ENCODE data around the gene SMIM7. TPM values are rescaled to one million over a fixed set of nuclear protein-coding genes. Genes with fewer than 3 reads are reported as not detected.
"Not testable (repeated sequence)": the region's sequence is repeated elsewhere in the genome, so short reads cannot be mapped to it uniquely, and the experiment has no call there.

SMIM7 gene
- total and polyA plus RNA-seq, 5 donors from 2014 or later, result 61.5 to 73.1 (median 66.8) TPM

GRCh38 chr19:16679811-16680210 lies 19.9 kb upstream of the SMIM7 start:
- Mint-ChIP-seq H3K4me3 (no peak overlapping the region), H3K27me3 (peaks cover 8% of the 10 kb centered on the region), H3K36me3 (peaks cover 11% of the 10 kb centered on the region), H3K4me1 (no peaks in the 10 kb centered on the region), H3K9me3 (peaks cover 0 to 11% (median 2%) of the 10 kb centered on the region in 7 donors), H3K27ac (no peak overlapping the region)
- Histone ChIP-seq H3K4me1 (ENCODE audit: control insufficient read depth, insufficient read depth, low read length, poor library complexity, severe bottlenecking) (no peaks in the 10 kb centered on the region), H3K27me3 (ENCODE audit: control insufficient read depth, insufficient read depth, low read length) (no peaks in the 10 kb centered on the region), H3K4me3 (ENCODE audit: low read depth, low read length) (no peak overlapping the region), H3K36me3 (ENCODE audit: control insufficient read depth, insufficient read depth, low read length) (peaks cover 3% of the 10 kb centered on the region), H3K27ac (ENCODE audit: insufficient read depth, low read length, poor library complexity, severe bottlenecking) (no peak overlapping the region), H3K9me3 (ENCODE audit: control insufficient read depth in 2 of 2, low read length in 2 of 2) (peaks cover 6 to 16% of the 10 kb centered on the region in 2 experiments)
- no peak for DNase-seq
- no peak for ATAC-seq (ENCODE audit: low read depth in 2 of 2)

- peaks cover 3% of the 10 kb centered on the region for H3K36me3 ChIP-seq (ENCODE audit: control insufficient read depth, insufficient read depth, low read length)
- H3K36me3 Mint-ChIP-seq, result peaks cover 11% of the 10 kb centered on the region
- H3K27me3 Mint-ChIP-seq, result no peaks in the 10 kb centered on the region
- H3K27me3 ChIP-seq (ENCODE audit: control insufficient read depth, insufficient read depth, low read length), result no peaks in the 10 kb centered on the region
- H3K9me3 Mint-ChIP-seq, result peaks cover 0 to 11% (median 2%) of the 10 kb centered on the region in 7 donors
- DNase-seq (no peak), ATAC-seq (ENCODE audit: low read depth in 2 of 2) (no peak)
- H3K4me1 Mint-ChIP-seq, result no peaks in the 10 kb centered on the region
- no peak overlapping the region for H3K27ac ChIP-seq (ENCODE audit: insufficient read depth, low read length, poor library complexity, severe bottlenecking)
- no peak overlapping the region for H3K4me3 Mint-ChIP-seq
- no peak overlapping the region for H3K27ac Mint-ChIP-seq
- H3K4me1 ChIP-seq (ENCODE audit: control insufficient read depth, insufficient read depth, low read length, poor library complexity, severe bottlenecking), result no peaks in the 10 kb centered on the region
- peaks cover 6 to 16% of the 10 kb centered on the region in 2 experiments for H3K9me3 ChIP-seq (ENCODE audit: control insufficient read depth in 2 of 2, low read length in 2 of 2)
- no peak overlapping the region for H3K4me3 ChIP-seq (ENCODE audit: low read depth, low read length)
These were observed 18.6 kb upstream of the SMIM7 start for GRCh38 chr19:16678498-16678897.

- no peaks in the 10 kb centered on the region for H3K27me3 ChIP-seq (ENCODE audit: control insufficient read depth, insufficient read depth, low read length)
- H3K9me3 Mint-ChIP-seq, result peaks cover 0 to 11% (median 0%) of the 10 kb centered on the region in 7 donors
- H3K36me3 Mint-ChIP-seq, result peaks cover 11% of the 10 kb centered on the region
- H3K36me3 ChIP-seq (ENCODE audit: control insufficient read depth, insufficient read depth, low read length), result peaks cover 3% of the 10 kb centered on the region
- no peak overlapping the region for H3K4me3 ChIP-seq (ENCODE audit: low read depth, low read length)
- no peaks in the 10 kb centered on the region for H3K27me3 Mint-ChIP-seq
- ATAC-seq (ENCODE audit: low read depth in 2 of 2) (no peak), DNase-seq (no peak)
- no peaks in the 10 kb centered on the region for H3K4me1 ChIP-seq (ENCODE audit: control insufficient read depth, insufficient read depth, low read length, poor library complexity, severe bottlenecking)
- H3K9me3 ChIP-seq (ENCODE audit: control insufficient read depth in 2 of 2, low read length in 2 of 2), result peaks cover 6 to 16% of the 10 kb centered on the region in 2 experiments
- no peak overlapping the region for H3K27ac ChIP-seq (ENCODE audit: insufficient read depth, low read length, poor library complexity, severe bottlenecking)
- no peak overlapping the region for H3K27ac Mint-ChIP-seq
- H3K4me1 Mint-ChIP-seq, result no peaks in the 10 kb centered on the region
- no peak overlapping the region for H3K4me3 Mint-ChIP-seq
These were observed 17.1 kb upstream of the SMIM7 start for GRCh38 chr19:16677055-16677454.

- Mint-ChIP-seq H3K36me3 (peaks cover 9% of the 10 kb centered on the region), H3K4me1 (no peaks in the 10 kb centered on the region), H3K27ac (peak overlapping the region in 1 of 3 donors; percentile 32), H3K27me3 (no peaks in the 10 kb centered on the region), H3K9me3 (peaks cover 0 to 5% (median 0%) of the 10 kb centered on the region in 7 donors), H3K4me3 (no peak overlapping the region)
- DNase-seq (no peak), ATAC-seq (ENCODE audit: low read depth in 2 of 2) (no peak)
- Histone ChIP-seq H3K27ac (ENCODE audit: insufficient read depth, low read length, poor library complexity, severe bottlenecking) (no peak overlapping the region), H3K36me3 (ENCODE audit: control insufficient read depth, insufficient read depth, low read length) (peaks cover 3% of the 10 kb centered on the region), H3K4me1 (ENCODE audit: control insufficient read depth, insufficient read depth, low read length, poor library complexity, severe bottlenecking) (no peaks in the 10 kb centered on the region), H3K4me3 (ENCODE audit: low read depth, low read length) (no peak overlapping the region), H3K27me3 (ENCODE audit: control insufficient read depth, insufficient read depth, low read length) (no peaks in the 10 kb centered on the region), H3K9me3 (ENCODE audit: control insufficient read depth in 2 of 2, low read length in 2 of 2) (peaks cover 4 to 9% of the 10 kb centered on the region in 2 experiments)
These were observed 16.3 kb upstream of the SMIM7 start for GRCh38 chr19:16676101-16676798.

GRCh38 chr19:16673839-16674238 lies 13.9 kb upstream of the SMIM7 start:
- H3K27ac Mint-ChIP-seq, result peak overlapping the region in 1 of 3 donors; percentile 49
- H3K27me3 ChIP-seq (ENCODE audit: control insufficient read depth, insufficient read depth, low read length); H3K36me3 ChIP-seq (ENCODE audit: control insufficient read depth, insufficient read depth, low read length); ATAC-seq (ENCODE audit: low read depth in 2 of 2); H3K36me3 Mint-ChIP-seq; DNase-seq; H3K27ac ChIP-seq (ENCODE audit: insufficient read depth, low read length, poor library complexity, severe bottlenecking); H3K27me3 Mint-ChIP-seq; H3K4me1 Mint-ChIP-seq; H3K4me1 ChIP-seq (ENCODE audit: control insufficient read depth, insufficient read depth, low read length, poor library complexity, severe bottlenecking); H3K9me3 Mint-ChIP-seq; H3K9me3 ChIP-seq (ENCODE audit: control insufficient read depth in 2 of 2, low read length in 2 of 2); H3K4me3 ChIP-seq (ENCODE audit: low read depth, low read length); H3K4me3 Mint-ChIP-seq: not testable (repeated sequence)

- DNase-seq (no peak), ATAC-seq (ENCODE audit: low read depth in 2 of 2) (no peak)
- Mint-ChIP-seq H3K27me3 (no peaks in the 10 kb centered on the region), H3K4me1 (no peaks in the 10 kb centered on the region), H3K9me3 (no peaks in the 10 kb centered on the region), H3K27ac (peak overlapping the region in 1 of 3 donors; percentile 49), H3K4me3 (no peak overlapping the region), H3K36me3 (peaks cover 3% of the 10 kb centered on the region)
- H3K4me3 ChIP-seq (ENCODE audit: low read depth, low read length), result no peak overlapping the region
- H3K27ac ChIP-seq (ENCODE audit: insufficient read depth, low read length, poor library complexity, severe bottlenecking), result no peak overlapping the region
- no peaks in the 10 kb centered on the region for H3K9me3 ChIP-seq (ENCODE audit: control insufficient read depth in 2 of 2, low read length in 2 of 2)
- H3K27me3 ChIP-seq (ENCODE audit: control insufficient read depth, insufficient read depth, low read length), result no peaks in the 10 kb centered on the region
- no peaks in the 10 kb centered on the region for H3K4me1 ChIP-seq (ENCODE audit: control insufficient read depth, insufficient read depth, low read length, poor library complexity, severe bottlenecking)
- no peaks in the 10 kb centered on the region for H3K36me3 ChIP-seq (ENCODE audit: control insufficient read depth, insufficient read depth, low read length)
These were observed 13.3 kb upstream of the SMIM7 start for GRCh38 chr19:16673231-16673630.

- H3K27me3 Mint-ChIP-seq, result no peaks in the 10 kb centered on the region
- ATAC-seq (ENCODE audit: low read depth in 2 of 2) (no peak), DNase-seq (no peak)
- H3K27ac Mint-ChIP-seq, result no peak overlapping the region
- no peaks in the 10 kb centered on the region for H3K27me3 ChIP-seq (ENCODE audit: control insufficient read depth, insufficient read depth, low read length)
- no peak overlapping the region for H3K4me3 ChIP-seq (ENCODE audit: low read depth, low read length)
- no peak overlapping the region for H3K27ac ChIP-seq (ENCODE audit: insufficient read depth, low read length, poor library complexity, severe bottlenecking)
- no peaks in the 10 kb centered on the region for H3K9me3 Mint-ChIP-seq
- no peaks in the 10 kb centered on the region for H3K36me3 ChIP-seq (ENCODE audit: control insufficient read depth, insufficient read depth, low read length)
- no peaks in the 10 kb centered on the region for H3K4me1 Mint-ChIP-seq
- H3K9me3 ChIP-seq (ENCODE audit: control insufficient read depth in 2 of 2, low read length in 2 of 2), result no peaks in the 10 kb centered on the region
- no peaks in the 10 kb centered on the region for H3K36me3 Mint-ChIP-seq
- H3K4me1 ChIP-seq (ENCODE audit: control insufficient read depth, insufficient read depth, low read length, poor library complexity, severe bottlenecking), result no peaks in the 10 kb centered on the region
- no peak overlapping the region for H3K4me3 Mint-ChIP-seq
These were observed 11.8 kb upstream of the SMIM7 start for GRCh38 chr19:16671652-16672274.

GRCh38 chr19:16670291-16670690 lies 10.3 kb upstream of the SMIM7 start:
- peaks cover 0 to 3% (median 0%) of the 10 kb centered on the region in 4 donors for H3K4me1 Mint-ChIP-seq
- no peaks in the 10 kb centered on the region for H3K27me3 ChIP-seq (ENCODE audit: control insufficient read depth, insufficient read depth, low read length)
- DNase-seq (no peak), ATAC-seq (ENCODE audit: low read depth in 2 of 2) (no peak)
- no peaks in the 10 kb centered on the region for H3K27me3 Mint-ChIP-seq
- H3K36me3 Mint-ChIP-seq, result peaks cover 4% of the 10 kb centered on the region
- H3K27ac Mint-ChIP-seq, result no peak overlapping the region
- no peak overlapping the region for H3K27ac ChIP-seq (ENCODE audit: insufficient read depth, low read length, poor library complexity, severe bottlenecking)
- no peak overlapping the region for H3K4me3 ChIP-seq (ENCODE audit: low read depth, low read length)
- no peaks in the 10 kb centered on the region for H3K36me3 ChIP-seq (ENCODE audit: control insufficient read depth, insufficient read depth, low read length)
- H3K9me3 Mint-ChIP-seq, result no peaks in the 10 kb centered on the region
- H3K4me3 Mint-ChIP-seq, result no peak overlapping the region
- H3K4me1 ChIP-seq (ENCODE audit: control insufficient read depth, insufficient read depth, low read length, poor library complexity, severe bottlenecking), result no peaks in the 10 kb centered on the region
- no peaks in the 10 kb centered on the region for H3K9me3 ChIP-seq (ENCODE audit: control insufficient read depth in 2 of 2, low read length in 2 of 2)
